Loucy (cell line): Measurements from ENCODE around the gene DNMT3B.

Experiments
- H2AFZ ChIP-seq: fragments of 200-600 bp; sonication (generic); 2 replicates; pipeline ENCODE4 v1.6.0; 2016; ENCODE audit warnings: antibody characterized with exemption, mild to moderate bottlenecking, low read length, moderate library complexity
- H3F3A ChIP-seq: fragments of 200-600 bp; 2 replicates; pipeline ENCODE4 v1.6.0; 2016; ENCODE audit warnings: antibody characterized with exemption, low read depth, mild to moderate bottlenecking
- H3K27me3 ChIP-seq: fragments of 200-600 bp; sonication (generic); 2 replicates; pipeline ENCODE4 v1.6.1; 2014; ENCODE audit warnings: low read length, mild to moderate bottlenecking; ENCODE audit not compliant: insufficient read depth, poor library complexity, severe bottlenecking
- H3K36me3 ChIP-seq: fragments of 200-600 bp; sonication (generic); 2 replicates; pipeline ENCODE4 v1.6.1; 2016; ENCODE audit warnings: low read length; ENCODE audit not compliant: insufficient read depth
- H3K4me1 ChIP-seq: fragments of 200-600 bp; sonication (generic); 2 replicates; pipeline ENCODE4 v1.5.1; 2014; ENCODE audit warnings: low read length, mild to moderate bottlenecking; ENCODE audit not compliant: insufficient read depth, poor library complexity, severe bottlenecking
- H3K4me2 ChIP-seq: fragments of 200-600 bp; sonication (generic); 2 replicates; pipeline ENCODE4 v1.6.0; 2014; ENCODE audit warnings: antibody characterized with exemption, low read length, low read depth, mild to moderate bottlenecking; ENCODE audit not compliant: poor library complexity, severe bottlenecking
- H3K4me3 ChIP-seq: fragments of 200-600 bp; sonication (generic); 2 replicates; pipeline ENCODE4 v1.5.1; 2014; ENCODE audit warnings: low read length, mild to moderate bottlenecking, mixed read lengths; ENCODE audit not compliant: poor library complexity, severe bottlenecking
- H3K79me2 ChIP-seq: fragments of 200-600 bp; sonication (generic); 2 replicates; pipeline ENCODE4 v1.6.1; 2014; ENCODE audit warnings: low read length; ENCODE audit not compliant: insufficient read depth
- H3K9ac ChIP-seq: fragments of 200-600 bp; sonication (generic); 2 replicates; pipeline ENCODE4 v1.6.0; 2014; ENCODE audit warnings: mild to moderate bottlenecking, low read depth, low read length, moderate library complexity; ENCODE audit not compliant: poor library complexity, severe bottlenecking
- H3K9me2 ChIP-seq: fragments of 200-600 bp; sonication (generic); replicated peaks from 2 replicates; pipeline ENCODE4 v1.6.1; 2016; ENCODE audit warnings: low read depth, low read length, mixed read lengths
- H3K9me3 ChIP-seq: fragments of 200-600 bp; sonication (generic); 2 replicates; pipeline ENCODE4 v1.6.1; 2014; ENCODE audit warnings: mild to moderate bottlenecking, antibody characterized with exemption, low read length, low read depth; ENCODE audit not compliant: insufficient read depth
- H4K20me1 ChIP-seq: fragments of 200-600 bp; sonication (generic); 2 replicates; pipeline ENCODE4 v1.6.0; 2014; ENCODE audit warnings: antibody characterized with exemption, low read length, mild to moderate bottlenecking; ENCODE audit not compliant: insufficient read depth, poor library complexity, severe bottlenecking
- CTCF ChIP-seq: fragments of 200-600 bp; sonication (generic); conservative IDR thresholded peaks from 2 replicates; pipeline ENCODE4 v1.5.1; 2014; ENCODE audit warnings: mild to moderate bottlenecking, antibody characterized with exemption, low read length
- EZH2phosphoT487 ChIP-seq: fragments of 200-600 bp; IDR thresholded peaks from 2 replicates; pipeline ENCODE4 v1.6.1; 2018; ENCODE audit warnings: antibody characterized with exemption, mild to moderate bottlenecking, moderate library complexity, borderline replicate concordance

The DNMT3B gene

GRCh38 chr20:32742322-32743236 lies 19.6 kb upstream of the DNMT3B start:
- Histone ChIP-seq H4K20me1 (peaks cover 13% of the 10 kb centered on the region), H3K4me2 (peak overlapping the region; percentile 84), H3K4me3 (peak overlapping the region; percentile 97), H3K79me2 (peaks cover 70% of the 10 kb centered on the region), H3K4me1 (peaks cover 44% of the 10 kb centered on the region), H3K9me3 (no peaks in the 10 kb centered on the region), H3K36me3 (no peaks in the 10 kb centered on the region), H3K9ac (peak overlapping the region; percentile 96), H3K9me2 (no peaks in the 10 kb centered on the region), H2AFZ (peak overlapping the region; percentile 24; the same call in 1 of the 2 replicates), H3K27me3 (no peaks in the 10 kb centered on the region), H3F3A (no peaks in the 10 kb centered on the region)
- TF ChIP-seq CTCF (peak; percentile 19; the same call in 1 of the 2 replicates), EZH2phosphoT487 (no peak)

GRCh38 chr20:32743237-32744112 lies 18.7 kb upstream of the DNMT3B start, which contains the start of gene COMMD7:
TSS of gene COMMD7 (minus strand) at chr20:32743467. CDS start at chr20:32743391, 76 bp downstream.
- no peaks in the 10 kb centered on the region for H3K9me2 ChIP-seq
- H3K79me2 ChIP-seq = peaks cover 62% of the 10 kb centered on the region
- H3K9me3 ChIP-seq = no peaks in the 10 kb centered on the region
- H2AFZ ChIP-seq = peak within 1 kb of the TSS; percentile 80
- peak within 1 kb of the TSS; percentile 96 for H3K9ac ChIP-seq
- peaks cover 38% of the 10 kb centered on the region for H3K4me1 ChIP-seq
- peak within 1 kb of the TSS; percentile 97 for H3K4me3 ChIP-seq
- H3K36me3 ChIP-seq = no peaks in the 10 kb centered on the region
- H3F3A ChIP-seq = no peaks in the 10 kb centered on the region
- H3K4me2 ChIP-seq = peak within 1 kb of the TSS; percentile 84
- peaks cover 13% of the 10 kb centered on the region for H4K20me1 ChIP-seq
- no peaks in the 10 kb centered on the region for H3K27me3 ChIP-seq
- TF ChIP-seq EZH2phosphoT487 (no peak), CTCF (no peak)

GRCh38 chr20:32749914-32750637 lies 12.1 kb upstream of the DNMT3B start:
- no peaks in the 10 kb centered on the region for H3K36me3 ChIP-seq
- H2AFZ ChIP-seq = 0 out of 2 replicates have a peak overlapping the region, but pooled peaks have one; percentile 44
- no peaks in the 10 kb centered on the region for H3K9me2 ChIP-seq
- H3K9me3 ChIP-seq = no peaks in the 10 kb centered on the region
- no peaks in the 10 kb centered on the region for H3F3A ChIP-seq
- no peak for TF ChIP-seq EZH2phosphoT487
- no peak for TF ChIP-seq CTCF
- no peak overlapping the region for H3K4me2 ChIP-seq
- H3K4me3 ChIP-seq = no peak overlapping the region
- no peaks in the 10 kb centered on the region for H3K27me3 ChIP-seq
- no peaks in the 10 kb centered on the region for H3K79me2 ChIP-seq
- H4K20me1 ChIP-seq = no peaks in the 10 kb centered on the region
- H3K9ac ChIP-seq = peak overlapping the region; percentile 21
- H3K4me1 ChIP-seq = peaks cover 2% of the 10 kb centered on the region
